Trophoblast cell (in vitro differentiated cells and primary cell): ENCODE data around the gene PRR33. TPM values are rescaled to one million over a fixed set of nuclear protein-coding genes. Genes with fewer than 3 reads are reported as not detected.
"Not testable (repeated sequence)": the region's sequence is repeated elsewhere in the genome, so short reads cannot be mapped to it uniquely, and the experiment has no call there.

ENCODE experiments used
- DNase-seq, 2 donors: peaks; one replicate each; pipeline ENCODE4 v3.0.0-alpha.2; 2016
- H2AFZ ChIP-seq: 2 replicates; pipeline ENCODE4 v1.6.1; 2013; ENCODE audit warnings: low read length, moderate library complexity, mild to moderate bottlenecking; ENCODE audit not compliant: insufficient read depth, poor library complexity
- H2AK5ac ChIP-seq: 2 replicates; pipeline ENCODE4 v1.6.1; 2013; ENCODE audit warnings: mild to moderate bottlenecking, low read length
- H2BK120ac ChIP-seq: 2 replicates; pipeline ENCODE4 v1.6.1; 2013; ENCODE audit warnings: low read length, mild to moderate bottlenecking, moderate library complexity; ENCODE audit not compliant: insufficient read depth, poor library complexity
- H2BK12ac ChIP-seq: 2 replicates; pipeline ENCODE4 v1.6.1; 2013; ENCODE audit warnings: mild to moderate bottlenecking, low read length, moderate library complexity
- H2BK5ac ChIP-seq: 2 replicates; pipeline ENCODE4 v1.6.1; 2013; ENCODE audit warnings: low read length, low read depth, moderate library complexity, mild to moderate bottlenecking; ENCODE audit not compliant: poor library complexity
- H3K14ac ChIP-seq: 2 replicates; pipeline ENCODE4 v1.6.1; 2013; ENCODE audit warnings: mild to moderate bottlenecking, low read length
- H3K18ac ChIP-seq: 2 replicates; pipeline ENCODE4 v1.6.1; 2013; ENCODE audit warnings: mild to moderate bottlenecking, low read length
- H3K23ac ChIP-seq: 2 replicates; pipeline ENCODE4 v1.6.1; 2013; ENCODE audit warnings: low read length
- H3K27ac ChIP-seq: 2 replicates; pipeline ENCODE4 v1.5.1; 2013; ENCODE audit warnings: low read depth, mild to moderate bottlenecking, inconsistent platforms, low read length, moderate library complexity
- H3K27me3 ChIP-seq: 2 replicates; pipeline ENCODE4 v1.6.1; 2013; ENCODE audit warnings: inconsistent platforms, mild to moderate bottlenecking, low read length, moderate library complexity; ENCODE audit not compliant: insufficient read depth
- H3K36me3 ChIP-seq, 2 experiments: 1 replicate in 1 of 2; 2 replicates in 1 of 2; pipeline ENCODE4 v1.6.1; 2013; ENCODE audit warnings: low read length in 2 of 2, mild to moderate bottlenecking in 2 of 2, moderate library complexity in 1 of 2; ENCODE audit not compliant: insufficient read depth in 2 of 2, control insufficient read depth in 1 of 2
- H3K4ac ChIP-seq: 2 replicates; pipeline ENCODE4 v1.6.1; 2013; ENCODE audit warnings: low read depth, mild to moderate bottlenecking, low read length, moderate library complexity
- H3K4me1 ChIP-seq, 2 experiments: 1 replicate in 1 of 2; 2 replicates in 1 of 2; pipeline ENCODE4 v1.6.1; 2013; ENCODE audit warnings: low read length in 2 of 2, mild to moderate bottlenecking in 2 of 2, moderate library complexity in 1 of 2; ENCODE audit not compliant: insufficient read depth in 2 of 2, control insufficient read depth in 1 of 2
- H3K4me2 ChIP-seq: 2 replicates; pipeline ENCODE4 v1.6.1; 2013; ENCODE audit warnings: inconsistent platforms, mild to moderate bottlenecking, low read length, moderate library complexity
- H3K4me3 ChIP-seq: 2 replicates; pipeline ENCODE4 v1.5.1; 2013; ENCODE audit warnings: mild to moderate bottlenecking, low read depth, low read length, inconsistent platforms
- H3K79me1 ChIP-seq: one replicate; pipeline ENCODE4 v1.6.1; 2013; ENCODE audit warnings: low read length
- H3K79me2 ChIP-seq: 2 replicates; pipeline ENCODE4 v1.6.1; 2013; ENCODE audit warnings: low read length, mild to moderate bottlenecking; ENCODE audit not compliant: control insufficient read depth, insufficient read depth, poor library complexity
- H3K9ac ChIP-seq: 2 replicates; pipeline ENCODE4 v1.6.1; 2013; ENCODE audit warnings: mild to moderate bottlenecking, low read length
- H3K9me3 ChIP-seq: 2 replicates; pipeline ENCODE4 v1.6.1; 2013; ENCODE audit warnings: low read depth, mild to moderate bottlenecking, control low read depth, inconsistent platforms, low read length; ENCODE audit not compliant: insufficient read depth
- H4K12ac ChIP-seq: 2 replicates; pipeline ENCODE4 v1.6.1; 2013; ENCODE audit warnings: low read depth, mild to moderate bottlenecking, low read length, moderate library complexity
- H4K8ac ChIP-seq: 2 replicates; pipeline ENCODE4 v1.6.1; 2013; ENCODE audit warnings: low read depth, mild to moderate bottlenecking, low read length, moderate library complexity
- H4K91ac ChIP-seq: one replicate; pipeline ENCODE4 v1.6.1; 2013; ENCODE audit warnings: low read depth, mild to moderate bottlenecking, low read length, moderate library complexity
- WGBS: extraction: QIAGEN DNeasy Blood & Tissue Kit; methylation state at CpG from one replicate; pipeline ENCODE4 v1.1.7; 2013; ENCODE audit warnings: missing lambda C conversion rate; ENCODE audit not compliant: insufficient read length, insufficient coverage; ENCODE audit errors: extremely low coverage; 5-methylcytosine and 5-hydroxymethylcytosine counted together
- polyA plus RNA-seq: library from polyadenylated mRNA; stranded (reverse); fragments of 200-250 nt; gene quantifications from 2 replicates; pipeline ENCODE4 v1.2.3, GENCODE V29; 2013

The PRR33 gene
- not detected in 2 replicates for polyA plus RNA-seq

GRCh38 chr11:1891831-1892115 is at the start of gene PRR33:
TSS of gene PRR33 (minus strand) at chr11:1891895. CDS start at chr11:1890584, 1,311 bp downstream.
- H2AK5ac ChIP-seq: peak within 1 kb of the TSS; percentile 9
- H3K9me3 ChIP-seq: peaks cover 3% of the 10 kb centered on the region
- no peak within 1 kb of the TSS for H3K27ac ChIP-seq
- H3K79me2 ChIP-seq: no peaks in the 10 kb centered on the region
- no peak for DNase-seq
- H3K4me1 ChIP-seq: no peaks in the 10 kb centered on the region
- H2BK12ac ChIP-seq: no peak within 1 kb of the TSS
- H3K4me3 ChIP-seq: no peak within 1 kb of the TSS
- H3K79me1 ChIP-seq: no peaks in the 10 kb centered on the region
- H3K9ac ChIP-seq: no peak within 1 kb of the TSS
- no peak within 1 kb of the TSS for H3K4ac ChIP-seq
- no peaks in the 10 kb centered on the region for H3K27me3 ChIP-seq
- no peak within 1 kb of the TSS for H2BK120ac ChIP-seq
- H3K14ac ChIP-seq: no peak within 1 kb of the TSS
- no peak within 1 kb of the TSS for H3K23ac ChIP-seq
- H2BK5ac ChIP-seq: no peak within 1 kb of the TSS
- no peak within 1 kb of the TSS for H3K4me2 ChIP-seq
- no peak within 1 kb of the TSS for H4K12ac ChIP-seq
- WGBS: no CpG with 5 or more reads among the region's 7 CpGs
- H3K36me3 ChIP-seq: no peaks in the 10 kb centered on the region
- no peak within 1 kb of the TSS for H4K8ac ChIP-seq
- H3K18ac ChIP-seq: no peak within 1 kb of the TSS
- H4K91ac ChIP-seq: no peak within 1 kb of the TSS
- no peak within 1 kb of the TSS for H2AFZ ChIP-seq

DNA sequence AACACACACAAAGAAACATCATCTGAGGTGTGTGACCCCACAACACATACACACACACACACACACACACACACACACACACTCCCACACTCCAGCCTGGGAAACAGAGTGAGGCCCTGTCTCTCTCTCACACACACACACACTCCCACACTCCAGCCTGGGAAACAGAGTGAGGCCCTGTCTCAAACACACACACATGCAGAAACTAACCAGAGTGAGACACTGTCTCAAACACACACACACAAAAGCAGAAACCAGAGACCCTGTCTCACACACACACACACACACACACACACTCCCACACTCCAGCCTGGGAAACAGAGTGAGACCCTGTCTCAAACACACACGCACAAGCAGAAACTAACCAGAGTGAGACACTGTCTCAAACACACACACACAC is 48.1 kb upstream of the PRR33 start:
- H3K9me3 ChIP-seq, H2BK5ac ChIP-seq, H2BK12ac ChIP-seq, H4K91ac ChIP-seq, H3K27ac ChIP-seq, H3K9ac ChIP-seq, H2BK120ac ChIP-seq, H4K8ac ChIP-seq, H3K27me3 ChIP-seq, DNase-seq, H3K79me1 ChIP-seq, H3K4me1 ChIP-seq, H3K4me2 ChIP-seq, H3K23ac ChIP-seq, H3K36me3 ChIP-seq, H3K4ac ChIP-seq, H3K18ac ChIP-seq, H3K4me3 ChIP-seq, H2AK5ac ChIP-seq, H3K79me2 ChIP-seq, H2AFZ ChIP-seq: not testable (repeated sequence)
- WGBS: no CpG with 5 or more reads among the region's 1 CpG
- Histone ChIP-seq H3K14ac (peak overlapping the region; percentile 17), H4K12ac (peak overlapping the region; percentile 39)

GRCh38 chr11:1939006-1939625 is 47.4 kb upstream of the PRR33 start:
- peaks cover 3% of the 10 kb centered on the region for H3K9me3 ChIP-seq
- H4K8ac ChIP-seq: no peak overlapping the region
- H3K79me2 ChIP-seq: no peaks in the 10 kb centered on the region
- no peaks in the 10 kb centered on the region for H3K79me1 ChIP-seq
- no peak overlapping the region for H3K18ac ChIP-seq
- no peak overlapping the region for H2BK5ac ChIP-seq
- no peak overlapping the region for H2AFZ ChIP-seq
- no peak overlapping the region for H3K14ac ChIP-seq
- no peak overlapping the region for H3K4me3 ChIP-seq
- H3K27me3 ChIP-seq: no peaks in the 10 kb centered on the region
- H3K23ac ChIP-seq: no peak overlapping the region
- H3K27ac ChIP-seq: no peak overlapping the region
- H2BK12ac ChIP-seq: no peak overlapping the region
- no peak overlapping the region for H4K91ac ChIP-seq
- no peaks in the 10 kb centered on the region for H3K4me1 ChIP-seq
- H2AK5ac ChIP-seq: no peak overlapping the region
- H3K36me3 ChIP-seq: no peaks in the 10 kb centered on the region
- H3K9ac ChIP-seq: no peak overlapping the region
- H2BK120ac ChIP-seq: no peak overlapping the region
- H4K12ac ChIP-seq: no peak overlapping the region
- no peak for DNase-seq
- H3K4me2 ChIP-seq: no peak overlapping the region
- WGBS: no CpG with 5 or more reads among the region's 23 CpGs
- no peak overlapping the region for H3K4ac ChIP-seq

GRCh38 chr11:1938343-1939005 is 46.8 kb upstream of the PRR33 start:
- Histone ChIP-seq H2BK120ac (no peak overlapping the region), H3K36me3 (no peaks in the 10 kb centered on the region), H4K91ac (no peak overlapping the region), H2BK5ac (no peak overlapping the region), H3K4me3 (no peak overlapping the region), H3K23ac (no peak overlapping the region), H3K18ac (no peak overlapping the region), H2BK12ac (no peak overlapping the region), H3K9ac (no peak overlapping the region), H3K14ac (no peak overlapping the region), H3K9me3 (peaks cover 3% of the 10 kb centered on the region), H3K27ac (no peak overlapping the region), H4K8ac (no peak overlapping the region), H3K79me2 (no peaks in the 10 kb centered on the region), H3K4me1 (no peaks in the 10 kb centered on the region), H3K79me1 (no peaks in the 10 kb centered on the region), H4K12ac (no peak overlapping the region), H2AFZ (no peak overlapping the region), H3K4ac (no peak overlapping the region), H3K4me2 (no peak overlapping the region), H3K27me3 (no peaks in the 10 kb centered on the region), H2AK5ac (no peak overlapping the region)
- WGBS: no CpG with 5 or more reads among the region's 27 CpGs
- DNase-seq: no peak
